Tibial nerve (tissue), 4 donors: ENCODE measurements around the gene PARP4. TPM values are rescaled to one million over a fixed set of nuclear protein-coding genes. Genes with fewer than 3 reads are reported as not detected.
"Not testable (repeated sequence)": the region's sequence is repeated elsewhere in the genome, so short reads cannot be mapped to it uniquely, and the experiment has no call there.

ENCODE experiments used
- DNase-seq, 2 donors: peaks; one replicate each; pipeline ENCODE4 v3.0.0-alpha.2; 2019; ENCODE audit warnings: low spot score in 2 of 2
- H3K27ac ChIP-seq, 4 donors: fragments of 200-600 bp; sonication (generic) in 3 of 4; one replicate each; pipeline ENCODE4 v1.5.1; 2017 to 2019; ENCODE audit warnings: mild to moderate bottlenecking in 1 of 4
- H3K27me3 ChIP-seq, 2 donors: fragments of 200-600 bp; sonication (generic) in 1 of 2; one replicate each; pipeline versions ENCODE4 v1.5.1 to v1.6.0; 2017 to 2019
- H3K36me3 ChIP-seq, 3 donors: fragments of 200-600 bp; sonication (generic); one replicate each; pipeline ENCODE4 v1.5.1; 2018 to 2019
- H3K4me1 ChIP-seq, 4 donors: fragments of 200-600 bp; sonication (generic) in 3 of 4; one replicate each; pipeline ENCODE4 v1.5.1; 2017 to 2019
- H3K4me3 ChIP-seq, 4 donors: fragments of 200-600 bp; sonication (generic) in 3 of 4; one replicate each; pipeline ENCODE4 v1.5.1; 2017 to 2019; ENCODE audit warnings: mild to moderate bottlenecking in 1 of 4, moderate library complexity in 1 of 4
- H3K9me3 ChIP-seq, 4 donors: fragments of 200-600 bp; sonication (generic) in 3 of 4; one replicate each; pipeline ENCODE4 v1.5.1; 2017 to 2019
- CTCF ChIP-seq, 5 experiments: fragments of 200-600 bp in 3 of 5; fragments of 450-650 bp in 2 of 5; sonication (generic) in 3 of 5; IDR thresholded peaks; one replicate each; pipeline ENCODE4 v1.5.1; 2016 to 2019; ENCODE audit warnings: antibody characterized with exemption in 5 of 5, mild to moderate bottlenecking in 3 of 5, moderate library complexity in 2 of 5
- EP300 ChIP-seq, 2 donors: sonication (generic); formaldehyde crosslinking; IDR thresholded peaks; one replicate each; pipeline ENCODE4 v1.6.1; 2017; ENCODE audit warnings: antibody characterized with exemption in 2 of 2, mild to moderate bottlenecking in 1 of 2
- POLR2A ChIP-seq, 2 donors: fragments of 450-650 bp; IDR thresholded peaks; one replicate each; pipeline ENCODE4 v1.6.1; 2017; ENCODE audit warnings: antibody characterized with exemption in 2 of 2, mild to moderate bottlenecking in 2 of 2, moderate library complexity in 2 of 2
- WGBS, 2 donors: methylation state at CpG; one replicate each; pipeline ENCODE4 v1.1.5; 2018; 5-methylcytosine and 5-hydroxymethylcytosine counted together
- total RNA-seq, 4 donors: library from RNA; depleted of rRNA; stranded (reverse); fragments of >200 nt; gene quantifications; one replicate each; pipeline ENCODE4 v1.1.0, GENCODE V29; 2016

PARP4 gene
- total RNA-seq, 4 donors from 2014 or later, result 44.4 to 51.0 (median 46.8) TPM

- no peak for DNase-seq
- H3K4me3 ChIP-seq, result no peak overlapping the region
- no peak overlapping the region for H3K27ac ChIP-seq
- TF ChIP-seq EP300 (IDR thresholded peaks at IDR 0.05), result no peak
- TF ChIP-seq CTCF (IDR thresholded peaks at IDR 0.05), result no peak
- TF ChIP-seq POLR2A (IDR thresholded peaks at IDR 0.05), result no peak
- 100% methylated on average over 1 of the region's 1 CpG for WGBS, 2 donors
- H3K36me3 ChIP-seq, result peaks cover 0 to 54% (median 24%) of the 10 kb centered on the region in 3 donors
- no peaks in the 10 kb centered on the region for H3K9me3 ChIP-seq
- peaks cover 0 to 22% (median 8%) of the 10 kb centered on the region in 4 donors for H3K4me1 ChIP-seq
- H3K27me3 ChIP-seq, result no peaks in the 10 kb centered on the region
These were observed 14.8 kb downstream of the PARP4 start for GRCh38 chr13:24497742-24498141.

- WGBS, 2 donors, result 86 to 100% methylated on average over 1 to 2 of the region's 2 CpGs
- not testable (repeated sequence) for H3K27me3 ChIP-seq, H3K4me3 ChIP-seq, H3K27ac ChIP-seq, H3K9me3 ChIP-seq, DNase-seq
- Histone ChIP-seq H3K36me3 (peaks cover 0 to 68% (median 24%) of the 10 kb centered on the region in 3 donors), H3K4me1 (peaks cover 0 to 11% (median 3%) of the 10 kb centered on the region in 4 donors)
These were observed 16.3 kb downstream of the PARP4 start for GRCh38 chr13:24496295-24496694.

GRCh38 chr13:24495151-24495729 lies 17.3 kb downstream of the PARP4 start:
- H3K9me3 ChIP-seq, result no peaks in the 10 kb centered on the region
- H3K4me3 ChIP-seq, result no peak overlapping the region
- TF ChIP-seq EP300 (IDR thresholded peaks at IDR 0.05) (no peak), POLR2A (IDR thresholded peaks at IDR 0.05) (no peak), CTCF (IDR thresholded peaks at IDR 0.05) (no peak)
- H3K27ac ChIP-seq, result no peak overlapping the region
- no peaks in the 10 kb centered on the region for H3K27me3 ChIP-seq
- peaks cover 0 to under 1% (median under 1%) of the 10 kb centered on the region in 4 donors for H3K4me1 ChIP-seq
- WGBS, 2 donors, result 78 to 89% methylated on average over 3 of the region's 3 CpGs
- H3K36me3 ChIP-seq, result peaks cover 0 to 79% (median 24%) of the 10 kb centered on the region in 3 donors
- no peak for DNase-seq

GRCh38 chr13:24493356-24493755 lies 19.2 kb downstream of the PARP4 start:
- no peak for TF ChIP-seq POLR2A (IDR thresholded peaks at IDR 0.05)
- no peak for TF ChIP-seq EP300 (IDR thresholded peaks at IDR 0.05)
- no peak for TF ChIP-seq CTCF (IDR thresholded peaks at IDR 0.05)
- Histone ChIP-seq H3K4me3 (no peak overlapping the region), H3K27me3 (no peaks in the 10 kb centered on the region), H3K36me3 (peaks cover 0 to 97% (median 24%) of the 10 kb centered on the region in 3 donors), H3K9me3 (no peaks in the 10 kb centered on the region), H3K4me1 (no peaks in the 10 kb centered on the region), H3K27ac (no peak overlapping the region)
- no peak for DNase-seq
- WGBS, 2 donors, result 89 to 90% methylated on average over 6 of the region's 6 CpGs

- DNase-seq, result no peak
- H3K4me3 ChIP-seq, result no peak overlapping the region
- H3K4me1 ChIP-seq, result peaks cover 0 to under 1% (median 0%) of the 10 kb centered on the region in 4 donors
- peaks cover 0 to 95% (median 16%) of the 10 kb centered on the region in 3 donors for H3K36me3 ChIP-seq
- TF ChIP-seq POLR2A (IDR thresholded peaks at IDR 0.05) (no peak), EP300 (IDR thresholded peaks at IDR 0.05) (no peak), CTCF (IDR thresholded peaks at IDR 0.05) (no peak)
- H3K9me3 ChIP-seq, result no peaks in the 10 kb centered on the region
- H3K27me3 ChIP-seq, result no peaks in the 10 kb centered on the region
- H3K27ac ChIP-seq, result no peak overlapping the region
- 80 to 84% methylated on average over 7 of the region's 7 CpGs for WGBS, 2 donors
These were observed 20.7 kb downstream of the PARP4 start for GRCh38 chr13:24491845-24492244.
